WTC11 (cell line): ENCODE measurements around the gene KIF22.

Source experiments
- CTCF ChIP-seq: fragments of 200-600 bp; IDR thresholded peaks from 2 replicates; pipeline ENCODE4 v1.8.0; 2022; ENCODE audit warnings: antibody characterized with exemption
- ESRRA ChIP-seq: sonication (generic); formaldehyde crosslinking; IDR thresholded peaks from 2 replicates; pipeline ENCODE4 v1.8.1; 2022; ENCODE audit warnings: mild to moderate bottlenecking, missing genetic modification reagents, borderline replicate concordance
- GTF2I ChIP-seq: fragments of 250-450 bp; sonication (Bioruptor Pico); conservative IDR thresholded peaks from 2 replicates; pipeline ENCODE4 v1.4.0; 2021; ENCODE audit warnings: mild to moderate bottlenecking
- JUN ChIP-seq: sonication (generic); formaldehyde crosslinking; IDR thresholded peaks from 2 replicates; pipeline ENCODE4 v1.8.0; 2023; ENCODE audit warnings: mild to moderate bottlenecking, missing genetic modification reagents
- NR1H2 ChIP-seq: sonication (generic); formaldehyde crosslinking; IDR thresholded peaks from 2 replicates; pipeline ENCODE4 v1.9.0; 2021; ENCODE audit warnings: mild to moderate bottlenecking, moderate library complexity, missing genetic modification reagents
- USF2 ChIP-seq: sonication (generic); formaldehyde crosslinking; IDR thresholded peaks from 2 replicates; pipeline ENCODE4 v1.8.1; 2023; ENCODE audit warnings: mild to moderate bottlenecking, missing genetic modification reagents, moderate library complexity
- ZNF219 ChIP-seq: sonication (generic); formaldehyde crosslinking; IDR thresholded peaks from 2 replicates; pipeline ENCODE4 v1.8.0; 2023; ENCODE audit warnings: missing genetic modification reagents, mild to moderate bottlenecking, borderline replicate concordance
- ZNF425 ChIP-seq: fragments of 250-450 bp; sonication (Bioruptor Pico); conservative IDR thresholded peaks from 2 replicates; pipeline ENCODE4 v1.9.0; 2021; ENCODE audit warnings: mild to moderate bottlenecking
- ZNF512 ChIP-seq: sonication (generic); formaldehyde crosslinking; IDR thresholded peaks from 2 replicates; pipeline ENCODE4 v1.8.1; 2022; ENCODE audit warnings: missing genetic modification reagents, borderline replicate concordance

- TF ChIP-seq CTCF (no peak), USF2 (CRISPR knock-in tag) (no peak), ZNF219 (CRISPR knock-in tag) (no peak), ZNF512 (no peak), ESRRA (CRISPR knock-in tag) (no peak), NR1H2 (CRISPR knock-in tag) (no peak), JUN (CRISPR knock-in tag) (no peak), ZNF425 (CRISPR knock-in tag) (no peak), GTF2I (CRISPR knock-in tag) (no peak)
Observed at GRCh38 chr16:29830774-29831173, 40.2 kb downstream of the KIF22 start.
